ENCODE measurements around the gene GPC5.

Gene GPC5

GRCh38 chr13:92297971-92298942 is 899.8 kb downstream of the GPC5 start:
- no peak for DNase-seq

- no peak for DNase-seq
These were observed 902.2 kb downstream of the GPC5 start for GRCh38 chr13:92300651-92301050.

- no peak for DNase-seq
These were observed 905.0 kb downstream of the GPC5 start for GRCh38 chr13:92303428-92303827.

GRCh38 chr13:92307752-92308151 is 909.3 kb downstream of the GPC5 start:
- no peak for DNase-seq

GRCh38 chr13:92312823-92313222 is 914.4 kb downstream of the GPC5 start:
- no peak for DNase-seq

GRCh38 chr13:92313382-92313781 is 915.0 kb downstream of the GPC5 start:
- DNase-seq, result no peak

- DNase-seq, result no peak
These were observed 916.8 kb downstream of the GPC5 start for GRCh38 chr13:92315265-92315664.

GRCh38 chr13:92316030-92316429 is 917.6 kb downstream of the GPC5 start:
- DNase-seq, result no peak

GRCh38 chr13:92317066-92317465 is 918.6 kb downstream of the GPC5 start:
- no peak for DNase-seq

GRCh38 chr13:92320323-92320722 is 921.9 kb downstream of the GPC5 start:
- DNase-seq, result no peak

GRCh38 chr13:92321174-92321573 is 922.8 kb downstream of the GPC5 start:
- DNase-seq, result no peak

GRCh38 chr13:92345627-92346026 is 947.2 kb downstream of the GPC5 start:
- no peak for DNase-seq

- no peak for DNase-seq
These were observed 947.6 kb downstream of the GPC5 start for GRCh38 chr13:92346046-92346445.

- DNase-seq, result no peak
These were observed 956.2 kb downstream of the GPC5 start for GRCh38 chr13:92354583-92354982.

GRCh38 chr13:92355213-92355612 is 956.8 kb downstream of the GPC5 start:
- DNase-seq, result no peak

GRCh38 chr13:92362717-92363116 is 964.3 kb downstream of the GPC5 start:
- DNase-seq, result no peak

GRCh38 chr13:92365904-92366303 is 967.5 kb downstream of the GPC5 start:
- DNase-seq, result no peak

GRCh38 chr13:92377396-92377795 is 979.0 kb downstream of the GPC5 start:
- no peak for DNase-seq

- no peak for DNase-seq
These were observed 981.0 kb downstream of the GPC5 start for GRCh38 chr13:92379371-92379770.

- DNase-seq, result no peak
These were observed 986.0 kb downstream of the GPC5 start for GRCh38 chr13:92384410-92384809.

- DNase-seq, result no peak
These were observed 988.8 kb downstream of the GPC5 start for GRCh38 chr13:92387245-92387644.

GRCh38 chr13:92390217-92390616 is 991.8 kb downstream of the GPC5 start:
- no peak for DNase-seq

- no peak for DNase-seq
These were observed 1005.2 kb downstream of the GPC5 start for GRCh38 chr13:92403606-92404005.

- DNase-seq, result no peak
These were observed 1009.4 kb downstream of the GPC5 start for GRCh38 chr13:92407858-92408257.

GRCh38 chr13:92412481-92412880 is 1014.1 kb downstream of the GPC5 start:
- no peak for DNase-seq
